ENCODE measurements around the gene SCAND1. TPM values are rescaled to one million over a fixed set of nuclear protein-coding genes. Genes with fewer than 3 reads are reported as not detected.

The SCAND1 gene
- polyA plus RNA-seq, 3 donors = 43.6 to 227 (median 160) TPM

GRCh38 chr20:35971981-35972380, 17.7 kb upstream of the SCAND1 start:
- Mint-ChIP-seq H3K9me3 (peaks cover 0 to 2% (median 0%) of the 10 kb centered on the region in 7 donors), H3K36me3 (no peaks in the 10 kb centered on the region), H3K4me1 (peaks cover 6% of the 10 kb centered on the region), H3K27me3 (ENCODE audit: low read depth in 3 of 3) (peaks cover 0 to 1% (median 0%) of the 10 kb centered on the region in 3 donors), H3K4me3 (no peak overlapping the region), H3K27ac (no peak overlapping the region)
- Histone ChIP-seq H3K79me2 (ENCODE audit: insufficient read depth, low read length) (no peaks in the 10 kb centered on the region), H3K9ac (ENCODE audit: insufficient read depth, low read length, poor library complexity, severe bottlenecking) (no peak overlapping the region), H3K27ac (ENCODE audit: low read depth in 1 of 2, low read length in 2 of 2) (no peak overlapping the region), H3K9me3 (replicated peaks in 1 of 2; ENCODE audit: control insufficient read depth in 1 of 2, insufficient read depth in 1 of 2, low read length in 2 of 2) (no peaks in the 10 kb centered on the region), H3K36me3 (replicated peaks in 1 of 2; ENCODE audit: control insufficient read depth in 1 of 2, insufficient read depth in 2 of 2, low read length in 2 of 2) (no peaks in the 10 kb centered on the region), H3K4me3 (replicated peaks in 1 of 3; ENCODE audit: low read depth in 2 of 3, low read length in 3 of 3) (no peak overlapping the region), H2AFZ (ENCODE audit: insufficient read depth, low read depth, low read length, poor library complexity, severe bottlenecking) (no peak overlapping the region), H3K27me3 (ENCODE audit: control insufficient read depth in 2 of 2, insufficient read depth in 2 of 2, low read length in 2 of 2) (no peaks in the 10 kb centered on the region), H4K20me1 (ENCODE audit: insufficient read depth, low read length) (no peaks in the 10 kb centered on the region), H3K4me1 (ENCODE audit: control insufficient read depth in 1 of 2, insufficient read depth in 2 of 2, low read length in 2 of 2) (peaks cover 1 to 2% of the 10 kb centered on the region in 2 donors), H3K4me2 (replicated peaks; ENCODE audit: extremely low read depth, low read length, poor library complexity, severe bottlenecking) (no peak overlapping the region)
- TF ChIP-seq CTCF (IDR thresholded peaks at IDR 0.05) = no peak
- WGBS (ENCODE audit: insufficient coverage) = no CpG with 5 or more reads among the region's 2 CpGs
- intact Hi-C loops (cut with micrococcal nuclease) = no loop called here
- DNase-seq = no peak

GRCh38 chr20:35968930-35969329, 14.6 kb upstream of the SCAND1 start:
- peaks cover 0 to 2% (median 0%) of the 10 kb centered on the region in 7 donors for H3K9me3 Mint-ChIP-seq
- Histone ChIP-seq H3K9me3 (replicated peaks in 1 of 2; ENCODE audit: control insufficient read depth in 1 of 2, insufficient read depth in 1 of 2, low read length in 2 of 2) (no peaks in the 10 kb centered on the region), H2AFZ (ENCODE audit: insufficient read depth, low read depth, low read length, poor library complexity, severe bottlenecking) (no peak overlapping the region), H3K9ac (ENCODE audit: insufficient read depth, low read length, poor library complexity, severe bottlenecking) (no peak overlapping the region), H3K4me1 (ENCODE audit: control insufficient read depth in 1 of 2, insufficient read depth in 2 of 2, low read length in 2 of 2) (no peaks in the 10 kb centered on the region), H3K4me2 (replicated peaks; ENCODE audit: extremely low read depth, low read length, poor library complexity, severe bottlenecking) (no peak overlapping the region), H3K36me3 (replicated peaks in 1 of 2; ENCODE audit: control insufficient read depth in 1 of 2, insufficient read depth in 2 of 2, low read length in 2 of 2) (no peaks in the 10 kb centered on the region), H3K27me3 (ENCODE audit: control insufficient read depth in 2 of 2, insufficient read depth in 2 of 2, low read length in 2 of 2) (no peaks in the 10 kb centered on the region), H3K4me3 (replicated peaks in 1 of 3; ENCODE audit: low read depth in 2 of 3, low read length in 3 of 3) (no peak overlapping the region), H3K27ac (ENCODE audit: low read depth in 1 of 2, low read length in 2 of 2) (no peak overlapping the region), H3K79me2 (ENCODE audit: insufficient read depth, low read length) (no peaks in the 10 kb centered on the region), H4K20me1 (ENCODE audit: insufficient read depth, low read length) (no peaks in the 10 kb centered on the region)
- peaks cover 9% of the 10 kb centered on the region for H3K4me1 Mint-ChIP-seq
- peaks cover 0 to 1% (median 0%) of the 10 kb centered on the region in 3 donors for H3K27me3 Mint-ChIP-seq (ENCODE audit: low read depth in 3 of 3)
- intact Hi-C loops (cut with micrococcal nuclease) = no loop called here
- no peak for TF ChIP-seq CTCF (IDR thresholded peaks at IDR 0.05)
- no peak overlapping the region for H3K27ac Mint-ChIP-seq
- no CpG with 5 or more reads among the region's 1 CpG for WGBS (ENCODE audit: insufficient coverage)
- no peaks in the 10 kb centered on the region for H3K36me3 Mint-ChIP-seq
- DNase-seq = no peak
- H3K4me3 Mint-ChIP-seq = no peak overlapping the region
